Mesenchymal stem cell (in vitro differentiated cells and primary cell): ENCODE results near the gene PSME1.

Experiments
- DNase-seq: peaks from one replicate; pipeline ENCODE4 v3.0.0-alpha.2; 2013
- H2AFZ ChIP-seq: one replicate; pipeline ENCODE4 v1.6.1; 2013; ENCODE audit warnings: low read depth, mild to moderate bottlenecking, control low read depth, inconsistent platforms, low read length, moderate library complexity
- H2AK5ac ChIP-seq: 2 replicates; pipeline ENCODE4 v1.6.1; 2013; ENCODE audit warnings: low read length, moderate library complexity, mild to moderate bottlenecking, inconsistent platforms; ENCODE audit not compliant: severe bottlenecking
- H2BK120ac ChIP-seq: one replicate; pipeline ENCODE4 v1.6.1; 2013; ENCODE audit warnings: low read depth, mild to moderate bottlenecking, inconsistent platforms, low read length, moderate library complexity
- H2BK12ac ChIP-seq, 2 experiments: one replicate each; pipeline ENCODE4 v1.6.1; 2013; ENCODE audit warnings: inconsistent platforms in 2 of 2, low read length in 2 of 2, mild to moderate bottlenecking in 2 of 2, moderate library complexity in 2 of 2, control low read depth in 1 of 2
- H2BK15ac ChIP-seq: one replicate; pipeline ENCODE4 v1.6.1; 2013; ENCODE audit warnings: mild to moderate bottlenecking, low read depth, inconsistent platforms; ENCODE audit not compliant: poor library complexity, severe bottlenecking
- H2BK5ac ChIP-seq: 2 replicates; pipeline ENCODE4 v1.6.1; 2013; ENCODE audit warnings: low read depth, mild to moderate bottlenecking, low read length, control low read depth, inconsistent platforms; ENCODE audit not compliant: poor library complexity, severe bottlenecking
- H3K14ac ChIP-seq, 2 experiments: one replicate each; pipeline ENCODE4 v1.6.1; 2013; ENCODE audit warnings: inconsistent platforms in 2 of 2, low read length in 2 of 2, control low read depth in 1 of 2, mild to moderate bottlenecking in 1 of 2, moderate library complexity in 1 of 2
- H3K18ac ChIP-seq, 2 experiments: one replicate each; pipeline ENCODE4 v1.6.1; 2013; ENCODE audit warnings: inconsistent platforms in 2 of 2, low read length in 2 of 2, control low read depth in 1 of 2, low read depth in 1 of 2, mild to moderate bottlenecking in 1 of 2
- H3K23ac ChIP-seq, 2 experiments: one replicate each; pipeline ENCODE4 v1.6.1; 2013; ENCODE audit warnings: inconsistent platforms in 2 of 2, low read length in 2 of 2, mild to moderate bottlenecking in 2 of 2, moderate library complexity in 2 of 2, control low read depth in 1 of 2
- H3K27ac ChIP-seq: 2 replicates; pipeline ENCODE4 v1.5.1; 2013; ENCODE audit warnings: mild to moderate bottlenecking, moderate library complexity, low read length, control low read depth, inconsistent platforms; ENCODE audit not compliant: poor library complexity, severe bottlenecking
- H3K27me3 ChIP-seq, 2 experiments: 2 replicates each; pipeline versions ENCODE4 v1.6.1 to v1.7.0; 2013; ENCODE audit warnings: low read length in 2 of 2, mild to moderate bottlenecking in 2 of 2, moderate library complexity in 2 of 2, control low read depth in 1 of 2, inconsistent platforms in 1 of 2; ENCODE audit not compliant: control insufficient read depth in 1 of 2, insufficient read depth in 1 of 2
- H3K36me3 ChIP-seq, 2 experiments: 2 replicates each; pipeline versions ENCODE4 v1.6.1 to v1.7.0; 2013; ENCODE audit warnings: low read length in 2 of 2, control low read depth in 1 of 2, inconsistent platforms in 1 of 2, low read depth in 1 of 2, mild to moderate bottlenecking in 1 of 2; ENCODE audit not compliant: insufficient read depth in 2 of 2, control insufficient read depth in 1 of 2
- H3K4ac ChIP-seq, 2 experiments: one replicate each; pipeline ENCODE4 v1.6.1; 2013; ENCODE audit warnings: inconsistent platforms in 2 of 2, low read length in 2 of 2, mild to moderate bottlenecking in 2 of 2, moderate library complexity in 2 of 2, control low read depth in 1 of 2, low read depth in 1 of 2
- H3K4me1 ChIP-seq: 2 replicates; pipeline ENCODE4 v1.6.1; 2013; ENCODE audit warnings: low read depth, low read length, control low read depth; ENCODE audit not compliant: control insufficient read depth, insufficient read depth
- H3K4me2 ChIP-seq: 2 replicates; pipeline ENCODE4 v1.6.1; 2013; ENCODE audit warnings: low read length, mild to moderate bottlenecking, inconsistent platforms; ENCODE audit not compliant: poor library complexity, severe bottlenecking
- H3K4me3 ChIP-seq, 2 experiments: 2 replicates each; pipeline versions ENCODE4 v1.5.1 to v1.7.0; 2013; ENCODE audit warnings: low read length in 2 of 2, mild to moderate bottlenecking in 2 of 2, control low read depth in 1 of 2, low read depth in 1 of 2; ENCODE audit not compliant: insufficient read depth in 1 of 2
- H3K79me1 ChIP-seq: replicated peaks from 2 replicates; pipeline ENCODE4 v1.6.1; 2013; ENCODE audit warnings: mild to moderate bottlenecking, control low read depth, low read length, inconsistent platforms; ENCODE audit not compliant: poor library complexity, severe bottlenecking
- H3K9ac ChIP-seq: 2 replicates; pipeline ENCODE4 v1.7.0; 2013; ENCODE audit warnings: mild to moderate bottlenecking, low read length, moderate library complexity
- H3K9me3 ChIP-seq: 2 replicates; pipeline ENCODE4 v1.7.0; 2013; ENCODE audit warnings: mild to moderate bottlenecking, low read length; ENCODE audit not compliant: control insufficient read depth
- H4K8ac ChIP-seq: one replicate; pipeline ENCODE4 v1.6.1; 2013; ENCODE audit warnings: inconsistent platforms, mild to moderate bottlenecking, low read length, moderate library complexity
- H4K91ac ChIP-seq: one replicate; pipeline ENCODE4 v1.6.1; 2013; ENCODE audit warnings: mild to moderate bottlenecking, low read length, inconsistent platforms
- WGBS: methylation state at CpG from one replicate; pipeline ENCODE4 v1.1.7; 2013; ENCODE audit warnings: mixed read lengths; 5-methylcytosine and 5-hydroxymethylcytosine counted together

The PSME1 gene

GRCh38 chr14:24093901-24094840 is 41.8 kb upstream of the PSME1 start, which contains the start of gene PCK2:
TSS of gene PCK2 (plus strand) at chr14:24094311. CDS start at chr14:24094406, 95 bp downstream.
- Histone ChIP-seq H3K4me1 (peaks cover 14% of the 10 kb centered on the region), H2BK12ac (peak within 1 kb of the TSS; percentile 7 to 56), H2AFZ (peak within 1 kb of the TSS; percentile 95), H2BK15ac (peak within 1 kb of the TSS; percentile 82), H4K91ac (peak within 1 kb of the TSS; percentile 91), H3K4me2 (peak within 1 kb of the TSS; percentile 94), H3K14ac (peak within 1 kb of the TSS in 1 of 2 experiments; percentile 92), H3K36me3 (peaks cover 0 to 18% of the 10 kb centered on the region in 2 experiments), H2AK5ac (no peak within 1 kb of the TSS), H3K27ac (peak within 1 kb of the TSS; percentile 48), H2BK5ac (peak within 1 kb of the TSS; percentile 62), H3K23ac (peak within 1 kb of the TSS; percentile 87 to 98), H3K9ac (peak within 1 kb of the TSS; percentile 88), H3K79me1 (peaks cover 11% of the 10 kb centered on the region), H2BK120ac (peak within 1 kb of the TSS; percentile 82), H3K27me3 (no peaks in the 10 kb centered on the region), H3K18ac (peak within 1 kb of the TSS; percentile 92 to 97), H4K8ac (peak within 1 kb of the TSS; percentile 90), H3K4ac (peak within 1 kb of the TSS; percentile 83 to 86), H3K4me3 (peak within 1 kb of the TSS; percentile 81 to 90), H3K9me3 (no peaks in the 10 kb centered on the region)
- DNase-seq, result peak; percentile 90
- 1% methylated on average over 58 of the region's 68 CpGs for whole genome bisulfite sequencing

GRCh38 chr14:24094841-24095270 is 41.1 kb upstream of the PSME1 start:
- Histone ChIP-seq H3K27me3 (no peaks in the 10 kb centered on the region), H4K8ac (peak overlapping the region; percentile 65), H3K23ac (no peak overlapping the region), H2BK120ac (no peak overlapping the region), H3K18ac (peak overlapping the region; percentile 92 to 97), H2BK15ac (no peak overlapping the region), H3K4me2 (peak overlapping the region; percentile 94), H3K9me3 (no peaks in the 10 kb centered on the region), H3K4me3 (peak overlapping the region; percentile 81 to 90), H3K4ac (peak overlapping the region; percentile 9 to 83), H3K36me3 (peaks cover 6 to 22% of the 10 kb centered on the region in 2 experiments), H2AFZ (peak overlapping the region; percentile 95), H2BK5ac (no peak overlapping the region), H3K4me1 (peaks cover 14% of the 10 kb centered on the region), H3K14ac (peak overlapping the region in 1 of 2 experiments; percentile 92), H3K27ac (peak overlapping the region; percentile 48), H3K9ac (peak overlapping the region; percentile 88), H4K91ac (peak overlapping the region; percentile 53), H2AK5ac (no peak overlapping the region), H3K79me1 (peaks cover 11% of the 10 kb centered on the region), H2BK12ac (peak overlapping the region; percentile 7 to 31)
- DNase-seq, result no peak
- 3% methylated on average over 14 of the region's 14 CpGs for WGBS

GRCh38 chr14:24095271-24096068 is 40.5 kb upstream of the PSME1 start:
- Histone ChIP-seq H3K23ac (no peak overlapping the region), H3K9ac (peak overlapping the region; percentile 88), H2BK15ac (no peak overlapping the region), H4K91ac (peak overlapping the region; percentile 53), H3K4me3 (peak overlapping the region; percentile 81 to 90), H3K4ac (peak overlapping the region; percentile 9 to 55), H2BK120ac (peak overlapping the region; percentile 11), H3K36me3 (peaks cover 10 to 25% of the 10 kb centered on the region in 2 experiments), H3K4me1 (peaks cover 14% of the 10 kb centered on the region), H2AFZ (no peak overlapping the region), H2BK12ac (peak overlapping the region in 1 of 2 experiments; percentile 7), H3K9me3 (no peaks in the 10 kb centered on the region), H3K27ac (no peak overlapping the region), H3K79me1 (peaks cover 11% of the 10 kb centered on the region), H3K27me3 (no peaks in the 10 kb centered on the region), H3K14ac (no peak overlapping the region), H2AK5ac (no peak overlapping the region), H3K18ac (peak overlapping the region; percentile 92 to 97), H3K4me2 (peak overlapping the region; percentile 94), H2BK5ac (no peak overlapping the region), H4K8ac (peak overlapping the region; percentile 39)
- 32% methylated on average over 12 of the region's 12 CpGs for WGBS
- peak; percentile 63 for DNase-seq
